ENCODE results near the gene SNED1.

GRCh38 chr2:240982821-240983281 is 15.6 kb upstream of the SNED1 start:
- TF ChIP-seq, protein P1, sequence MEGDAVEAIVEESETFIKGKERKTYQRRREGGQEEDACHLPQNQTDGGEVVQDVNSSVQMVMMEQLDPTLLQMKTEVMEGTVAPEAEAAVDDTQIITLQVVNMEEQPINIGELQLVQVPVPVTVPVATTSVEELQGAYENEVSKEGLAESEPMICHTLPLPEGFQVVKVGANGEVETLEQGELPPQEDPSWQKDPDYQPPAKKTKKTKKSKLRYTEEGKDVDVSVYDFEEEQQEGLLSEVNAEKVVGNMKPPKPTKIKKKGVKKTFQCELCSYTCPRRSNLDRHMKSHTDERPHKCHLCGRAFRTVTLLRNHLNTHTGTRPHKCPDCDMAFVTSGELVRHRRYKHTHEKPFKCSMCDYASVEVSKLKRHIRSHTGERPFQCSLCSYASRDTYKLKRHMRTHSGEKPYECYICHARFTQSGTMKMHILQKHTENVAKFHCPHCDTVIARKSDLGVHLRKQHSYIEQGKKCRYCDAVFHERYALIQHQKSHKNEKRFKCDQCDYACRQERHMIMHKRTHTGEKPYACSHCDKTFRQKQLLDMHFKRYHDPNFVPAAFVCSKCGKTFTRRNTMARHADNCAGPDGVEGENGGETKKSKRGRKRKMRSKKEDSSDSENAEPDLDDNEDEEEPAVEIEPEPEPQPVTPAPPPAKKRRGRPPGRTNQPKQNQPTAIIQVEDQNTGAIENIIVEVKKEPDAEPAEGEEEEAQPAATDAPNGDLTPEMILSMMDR (IDR thresholded peaks at IDR 0.05): no peak
- TF ChIP-seq EP300 (IDR thresholded peaks at IDR 0.05): no peak
